A673 (cell line): Measurements from ENCODE around the gene KBTBD13.

ENCODE experiments used
- CTCF ChIP-seq: fragments of 300-800, 200-600 bp; sonication (generic); conservative IDR thresholded peaks from 2 replicates; pipeline ENCODE4 v1.5.1; 2017; ENCODE audit warnings: low read depth, mild to moderate bottlenecking, antibody characterized with exemption, low read length, moderate library complexity, mixed read lengths
- EZH2 ChIP-seq: fragments of 200-600 bp; sonication (generic); IDR thresholded peaks from 2 replicates; pipeline ENCODE4 v1.6.1; 2017; ENCODE audit warnings: borderline replicate concordance, low read depth, mild to moderate bottlenecking, mixed read lengths, antibody characterized with exemption, low read length; ENCODE audit not compliant: poor library complexity, severe bottlenecking

- TF ChIP-seq EZH2 (no peak), CTCF (no peak)
Measured at GRCh38 chr15:65084500-65085206, 8.1 kb downstream of the KBTBD13 start.
